Gastrocnemius medialis (tissue), 4 donors: Measurements from ENCODE around the gene MORN3. TPM values are rescaled to one million over a fixed set of nuclear protein-coding genes. Genes with fewer than 3 reads are reported as not detected.
"Not testable (repeated sequence)": the region's sequence is repeated elsewhere in the genome, so short reads cannot be mapped to it uniquely, and the experiment has no call there.

ENCODE experiments used
- ATAC-seq, 2 donors: fragments of 150-250 bp; one replicate each; pipeline ENCODE4 v1.9.1; 2016
- DNase-seq, 2 donors: peaks; one replicate each; pipeline ENCODE4 v3.0.0-alpha.2; 2019
- H3K27ac ChIP-seq, 4 donors: fragments of 200-600 bp; sonication (generic); 1 replicate in 1 of 4; 2 replicates in 3 of 4; pipeline ENCODE4 v1.5.1; 2016 to 2018; ENCODE audit warnings: mild to moderate bottlenecking in 2 of 4, moderate library complexity in 1 of 4
- H3K27me3 ChIP-seq, 3 donors: fragments of 200-600 bp; sonication (generic) in 2 of 3; 1 replicate in 1 of 3; 2 replicates in 2 of 3; pipeline versions ENCODE4 v1.5.1 to v1.6.0; 2016 to 2019; ENCODE audit warnings: mild to moderate bottlenecking in 1 of 3, moderate library complexity in 1 of 3
- H3K36me3 ChIP-seq, 2 donors: fragments of 200-600 bp; sonication (generic) in 1 of 2; one replicate each; pipeline ENCODE4 v1.5.1; 2017 to 2018
- H3K4me1 ChIP-seq, 2 donors: fragments of 200-600 bp; sonication (generic) in 1 of 2; one replicate each; pipeline ENCODE4 v1.5.1; 2016 to 2017; ENCODE audit warnings: mild to moderate bottlenecking in 2 of 2
- H3K4me3 ChIP-seq, 4 donors: fragments of 200-600 bp; sonication (generic) in 3 of 4; 1 replicate in 1 of 4; 2 replicates in 3 of 4; pipeline ENCODE4 v1.5.1; 2016 to 2019; ENCODE audit warnings: mild to moderate bottlenecking in 2 of 4
- H3K9me3 ChIP-seq, 3 donors: fragments of 200-600 bp; sonication (generic) in 2 of 3; 1 replicate in 1 of 3; 2 replicates in 2 of 3; pipeline ENCODE4 v1.5.1; 2016 to 2019
- POLR2A ChIP-seq, 2 donors: fragments of 450-650 bp; IDR thresholded peaks; one replicate each; pipeline ENCODE4 v1.6.1; 2017; ENCODE audit warnings: antibody characterized with exemption in 2 of 2, mild to moderate bottlenecking in 2 of 2, moderate library complexity in 2 of 2
- in situ Hi-C, 4 donors: fragments of 200-750 bp; cut with MboI; loops; one replicate each; pipeline versions ENCODE4 v1.15.0 to v1.8.0; 2017; ENCODE audit warnings: low sequenced_read_pairs in 4 of 4
- intact Hi-C: fragments of 100-400 bp; cut with DNase I; formaldehyde crosslinking; loops from one replicate; pipeline ENCODE4 v1.15.1; 2023; ENCODE audit warnings: low total_unique reads
- total RNA-seq, 4 donors: library from RNA; depleted of rRNA; stranded (reverse); fragments of >200 nt; gene quantifications; one replicate each; pipeline versions ENCODE4 v1.1.0 to v1.2.3, GENCODE V29; 2016
- TF ChIP-seq, protein P1 (sequence below), 5 experiments: fragments of 450-650 bp in 3 of 5; fragments of 200-600 bp in 2 of 5; sonication (generic) in 2 of 5; IDR thresholded peaks in 4 of 5; conservative IDR thresholded peaks in 1 of 5; 1 replicate in 4 of 5; 2 replicates in 1 of 5; pipeline ENCODE4 v1.5.1; 2016 to 2019; ENCODE audit warnings: antibody characterized with exemption in 5 of 5, mild to moderate bottlenecking in 3 of 5, moderate library complexity in 3 of 5

MORN3 gene
- total RNA-seq, 4 donors from 2014 or later: not detected

DNA sequence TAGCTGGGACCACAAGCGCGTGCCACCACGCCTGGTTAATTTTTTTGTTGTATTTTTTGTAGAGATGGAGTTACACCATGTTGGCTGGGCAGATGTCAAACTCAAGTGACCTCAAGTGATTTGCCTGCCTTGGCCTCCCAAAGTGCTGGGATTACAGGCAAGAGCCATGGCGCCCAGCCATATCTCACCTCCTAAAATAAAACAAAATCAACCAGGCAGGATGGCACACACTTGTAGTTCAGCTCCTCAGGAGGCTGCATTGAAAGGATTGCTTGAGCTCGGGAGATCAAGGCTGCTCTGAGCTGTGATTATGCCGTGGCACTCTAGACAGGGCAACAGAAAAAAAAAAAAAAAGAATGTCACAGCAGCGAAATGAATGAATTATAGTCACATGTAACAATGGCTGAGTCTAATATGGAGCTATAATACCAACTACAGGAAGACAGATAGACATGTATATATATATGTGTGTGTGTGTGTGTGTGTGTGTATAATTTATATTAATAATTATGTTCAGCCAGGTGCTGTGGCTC is 23.8 kb upstream of the MORN3 start:
- in situ Hi-C loops: loop anchor here in 3 of 4 donors (5.0 to 10.0 kb wide), 4 partner anchors 74 to 194 kb away; partner anchors contain the start of genes PSMD9 (in 2 of the 3) and RHOF (in 1 of the 3)
- intact Hi-C loops: no loop called here
- Histone ChIP-seq H3K27ac (no peak overlapping the region), H3K4me1 (peaks cover 0 to 4% of the 10 kb centered on the region in 2 donors), H3K4me3 (no peak overlapping the region), H3K27me3 (no peaks in the 10 kb centered on the region), H3K9me3 (no peaks in the 10 kb centered on the region), H3K36me3 (no peaks in the 10 kb centered on the region)
- TF ChIP-seq POLR2A (IDR thresholded peaks at IDR 0.05): no peak
- TF ChIP-seq, protein P1, sequence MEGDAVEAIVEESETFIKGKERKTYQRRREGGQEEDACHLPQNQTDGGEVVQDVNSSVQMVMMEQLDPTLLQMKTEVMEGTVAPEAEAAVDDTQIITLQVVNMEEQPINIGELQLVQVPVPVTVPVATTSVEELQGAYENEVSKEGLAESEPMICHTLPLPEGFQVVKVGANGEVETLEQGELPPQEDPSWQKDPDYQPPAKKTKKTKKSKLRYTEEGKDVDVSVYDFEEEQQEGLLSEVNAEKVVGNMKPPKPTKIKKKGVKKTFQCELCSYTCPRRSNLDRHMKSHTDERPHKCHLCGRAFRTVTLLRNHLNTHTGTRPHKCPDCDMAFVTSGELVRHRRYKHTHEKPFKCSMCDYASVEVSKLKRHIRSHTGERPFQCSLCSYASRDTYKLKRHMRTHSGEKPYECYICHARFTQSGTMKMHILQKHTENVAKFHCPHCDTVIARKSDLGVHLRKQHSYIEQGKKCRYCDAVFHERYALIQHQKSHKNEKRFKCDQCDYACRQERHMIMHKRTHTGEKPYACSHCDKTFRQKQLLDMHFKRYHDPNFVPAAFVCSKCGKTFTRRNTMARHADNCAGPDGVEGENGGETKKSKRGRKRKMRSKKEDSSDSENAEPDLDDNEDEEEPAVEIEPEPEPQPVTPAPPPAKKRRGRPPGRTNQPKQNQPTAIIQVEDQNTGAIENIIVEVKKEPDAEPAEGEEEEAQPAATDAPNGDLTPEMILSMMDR (IDR thresholded peaks at IDR 0.05 in 4 of 5, conservative IDR thresholded peaks at IDR 0.05 in 1 of 5): no peak
- ATAC-seq (no peak), DNase-seq (no peak)

DNA sequence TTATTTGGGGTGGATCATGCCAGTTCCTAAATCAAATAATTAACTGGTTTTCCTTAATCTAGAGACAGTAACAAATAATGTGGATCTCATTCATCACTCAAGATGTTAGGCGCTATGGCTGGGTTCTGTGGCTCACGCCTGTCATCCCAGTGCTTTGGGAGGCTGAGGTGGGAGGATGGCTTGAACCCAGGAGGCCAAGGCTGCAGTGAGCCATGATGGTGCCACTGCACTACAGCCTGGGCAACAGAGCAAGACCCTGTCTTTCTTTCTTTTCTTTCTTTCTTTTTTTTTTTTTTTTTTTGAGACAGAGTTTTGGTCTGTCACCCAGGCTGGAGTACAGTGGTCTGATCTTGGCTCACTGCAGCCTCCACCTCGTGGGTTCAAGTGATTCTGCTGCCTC is 23.3 kb upstream of the MORN3 start:
- intact Hi-C loops, H3K27me3 ChIP-seq, H3K36me3 ChIP-seq, H3K4me1 ChIP-seq, DNase-seq, H3K9me3 ChIP-seq, H3K27ac ChIP-seq, H3K4me3 ChIP-seq, ATAC-seq: not testable (repeated sequence)
- in situ Hi-C loops: loop anchor here in 3 of 4 donors (5.0 to 10.0 kb wide), 4 partner anchors 75 to 195 kb away; partner anchors contain the start of genes PSMD9 (in 2 of the 3) and RHOF (in 1 of the 3)

DNA sequence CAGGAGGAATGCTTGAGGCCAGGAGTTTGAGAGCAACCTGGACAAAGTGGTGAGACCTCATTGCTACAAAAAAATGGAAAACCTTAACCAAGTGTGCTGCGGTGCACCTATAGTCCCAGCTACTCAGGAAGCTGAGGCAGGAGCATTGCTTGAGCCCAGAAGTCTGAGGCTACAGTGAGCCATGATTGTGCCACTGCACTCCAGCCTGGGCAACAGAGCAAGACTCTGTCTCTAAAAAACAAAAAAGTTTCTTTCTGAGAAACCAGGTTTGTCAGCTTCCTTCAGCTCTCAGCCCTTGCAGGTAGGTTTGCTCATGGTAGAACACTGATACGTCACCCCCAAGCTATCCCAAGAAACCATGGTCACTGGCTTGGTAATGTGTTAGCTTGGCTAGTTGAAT is 20.0 kb upstream of the MORN3 start:
- in situ Hi-C loops (no loop called here), intact Hi-C loops (loop anchor here (5.0 kb wide), 1 partner anchor 198 kb away; the partner anchor contains the start of gene PSMD9)
- no peaks in the 10 kb centered on the region for H3K36me3 ChIP-seq
- no peak for DNase-seq
- H3K27me3 ChIP-seq: no peaks in the 10 kb centered on the region
- peaks cover 4 to 5% of the 10 kb centered on the region in 2 donors for H3K4me1 ChIP-seq
- TF ChIP-seq, protein P1 (IDR thresholded peaks at IDR 0.05 in 4 of 5, conservative IDR thresholded peaks at IDR 0.05 in 1 of 5): no peak
- TF ChIP-seq POLR2A (IDR thresholded peaks at IDR 0.05): no peak
- H3K4me3 ChIP-seq: no peak overlapping the region
- ATAC-seq: no peak
- no peak overlapping the region for H3K27ac ChIP-seq
- H3K9me3 ChIP-seq: no peaks in the 10 kb centered on the region

GRCh38 chr12:121688966-121689365 is 19.5 kb upstream of the MORN3 start:
- Histone ChIP-seq H3K9me3 (no peaks in the 10 kb centered on the region), H3K36me3 (no peaks in the 10 kb centered on the region), H3K27me3 (no peaks in the 10 kb centered on the region), H3K27ac (no peak overlapping the region), H3K4me3 (no peak overlapping the region), H3K4me1 (peaks cover 4 to 5% of the 10 kb centered on the region in 2 donors)
- DNase-seq (no peak), ATAC-seq (no peak)
- TF ChIP-seq, protein P1 (IDR thresholded peaks at IDR 0.05 in 4 of 5, conservative IDR thresholded peaks at IDR 0.05 in 1 of 5): no peak
- no peak for TF ChIP-seq POLR2A (IDR thresholded peaks at IDR 0.05)
- intact Hi-C loops: loop anchor here (5.0 kb wide), 1 partner anchor 198 kb away; the partner anchor contains the start of gene PSMD9
- in situ Hi-C loops: no loop called here

- DNase-seq, H3K9me3 ChIP-seq, ATAC-seq, H3K4me3 ChIP-seq, H3K4me1 ChIP-seq, H3K27me3 ChIP-seq, H3K36me3 ChIP-seq, intact Hi-C loops, H3K27ac ChIP-seq: not testable (repeated sequence)
- in situ Hi-C loops: loop anchor here (5.0 to 10.0 kb wide), 4 partner anchors 57 to 185 kb away; no protein-coding TSS in a partner anchor
These were observed 10.3 kb upstream of the MORN3 start for GRCh38 chr12:121679661-121680197.
